Nucleus accumbens (tissue), 56 donors: ENCODE measurements around the gene MSANTD1.
A peak's percentile ranks its signal among the peaks of the same experiment; 100 is the strongest.

Experiments used
- DNase-seq, 56 donors: peaks; one replicate each; lab custom pipeline; 2025; lab: John Stamatoyannopoulos, UW

The MSANTD1 gene

GRCh38 chr4:3248811-3249661, at the start of gene MSANTD1:
Gene MSANTD1 (plus strand): TSS chr4:3249159. CDS start chr4:3249223, 64 bp downstream.
- peak in 13 of 56 donors; percentile 11 to 48 (median 31) for DNase-seq

DNA sequence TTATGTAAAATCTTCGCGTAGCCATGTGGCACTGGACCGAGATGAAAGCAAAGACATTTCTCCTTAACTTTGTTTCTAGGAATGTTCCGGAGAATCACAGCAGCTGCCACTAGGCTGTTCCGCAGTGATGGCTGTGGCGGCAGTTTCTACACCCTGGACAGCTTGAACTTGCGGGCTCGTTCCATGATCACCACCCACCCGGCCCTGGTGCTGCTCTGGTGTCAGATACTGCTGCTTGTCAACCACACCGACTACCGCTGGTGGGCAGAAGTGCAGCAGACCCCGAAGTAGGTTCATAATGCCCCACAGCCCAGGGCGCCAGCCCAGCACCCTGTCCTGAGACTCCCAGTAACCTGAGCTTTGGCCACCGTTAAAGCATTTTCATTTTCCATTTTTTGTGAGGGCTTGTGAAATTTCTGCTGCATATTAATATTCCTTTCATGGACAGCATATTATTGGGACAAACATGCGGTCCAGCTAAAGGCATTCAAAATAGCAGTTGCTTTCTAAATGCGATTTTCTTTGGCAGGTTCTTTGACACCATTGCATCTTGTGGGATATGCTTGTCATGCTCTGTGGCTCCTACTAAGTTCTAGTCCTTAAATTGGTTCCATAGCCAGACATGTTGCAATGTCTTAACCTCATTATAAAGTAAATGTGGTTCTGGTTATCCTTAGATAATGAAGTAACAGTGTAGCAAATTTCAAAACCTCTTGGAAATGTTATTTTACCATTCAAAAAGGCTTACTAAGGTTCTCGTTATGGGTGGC, 49.1 kb upstream of the MSANTD1 start:
- DNase-seq: no peak

GRCh38 chr4:3200423-3201090, 48.4 kb upstream of the MSANTD1 start:
- peak in 3 of 56 donors; percentile 14 to 38 (median 20) for DNase-seq

DNA sequence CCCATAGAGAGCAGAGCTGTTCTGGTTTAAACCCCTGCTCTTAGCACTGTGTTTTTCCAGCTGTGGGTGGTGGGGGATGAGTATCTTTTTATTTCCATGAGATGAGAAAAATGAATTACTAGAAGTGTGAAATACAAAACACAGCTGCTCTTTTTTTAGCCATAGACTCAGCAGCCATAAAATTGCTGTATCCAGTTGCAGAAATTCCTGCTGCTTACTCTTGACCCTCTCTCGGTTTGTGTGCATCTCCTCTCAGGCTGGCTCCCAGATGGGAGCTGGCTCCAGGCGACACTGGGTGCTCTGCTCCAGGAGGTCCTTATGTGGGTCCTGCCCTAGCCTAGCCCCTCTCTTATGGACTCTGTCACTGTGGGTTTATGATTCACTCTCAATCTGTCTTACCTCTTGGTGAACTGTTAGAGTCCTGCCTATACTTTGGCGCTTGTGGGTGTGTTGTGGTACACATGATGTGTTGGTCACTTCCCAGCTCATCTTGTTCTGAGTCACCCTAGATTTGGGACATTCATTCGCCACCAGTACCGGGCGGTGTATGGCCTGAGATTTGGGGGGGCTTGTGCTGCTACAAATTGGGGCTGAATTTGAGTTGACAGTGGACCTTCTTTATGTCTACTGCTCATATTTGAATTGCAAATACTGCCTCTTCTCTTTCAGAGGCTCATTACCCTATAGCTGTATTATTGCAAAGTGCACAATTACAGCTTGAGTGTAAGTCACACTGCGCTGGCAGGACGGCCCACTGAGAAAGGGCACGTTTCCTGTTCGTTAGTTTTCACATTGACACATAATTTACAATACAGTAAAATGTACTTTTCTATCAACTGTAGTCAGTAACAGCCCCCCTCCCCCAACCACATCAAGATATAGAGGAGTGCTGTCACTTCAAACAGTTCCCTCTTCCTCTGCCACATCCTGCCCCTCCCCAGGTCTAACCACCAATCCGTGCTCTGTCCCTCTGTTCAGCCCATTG, 46.9 kb upstream of the MSANTD1 start:
- DNase-seq: no peak

DNA sequence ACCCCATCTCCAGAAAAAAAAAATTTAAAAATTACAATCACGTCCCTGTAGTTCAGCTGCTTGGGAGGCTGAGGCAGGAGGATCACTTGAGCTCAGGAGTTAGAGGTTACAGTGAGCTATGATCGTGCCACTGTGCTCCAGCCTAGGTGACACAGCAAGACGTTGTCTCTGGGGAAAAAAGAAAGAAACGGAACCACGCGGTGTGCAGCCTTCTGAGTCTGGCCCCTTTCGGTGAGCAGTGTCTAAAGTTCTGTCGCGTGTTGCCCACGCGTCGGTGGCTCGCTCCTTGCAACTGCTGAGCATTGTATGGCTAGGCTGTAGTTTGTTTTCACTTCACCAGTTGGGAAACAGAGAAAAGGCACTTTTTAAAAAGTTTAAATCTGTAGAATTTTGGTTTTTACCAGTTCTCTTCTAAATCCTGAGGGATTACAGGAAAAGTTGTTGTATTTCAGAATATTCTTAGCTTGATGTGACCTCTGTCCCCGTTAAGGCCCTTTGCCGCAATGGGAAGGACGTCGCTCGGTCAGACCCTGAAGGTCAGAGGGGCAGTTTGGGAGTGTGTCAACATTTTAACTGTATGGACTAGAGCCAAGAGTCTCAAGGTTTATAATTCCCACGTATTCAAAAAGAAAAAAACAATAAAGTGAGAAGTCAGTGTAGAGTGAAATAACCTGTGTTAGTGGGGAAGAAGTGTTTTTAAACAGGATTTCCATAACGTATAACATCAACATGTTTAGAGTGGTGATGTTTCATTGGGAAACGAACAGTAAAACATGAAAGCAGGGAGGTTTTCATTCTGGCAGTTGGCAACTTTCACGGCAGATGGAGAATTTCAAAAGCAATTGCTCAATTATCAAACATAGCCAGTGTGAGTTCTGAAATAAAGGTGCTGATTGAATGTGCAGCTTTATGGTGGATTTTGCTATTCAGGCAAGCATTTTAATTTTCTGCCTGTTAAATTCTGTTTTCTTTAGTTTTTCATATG, 45.8 kb upstream of the MSANTD1 start:
- DNase-seq: no peak

DNA sequence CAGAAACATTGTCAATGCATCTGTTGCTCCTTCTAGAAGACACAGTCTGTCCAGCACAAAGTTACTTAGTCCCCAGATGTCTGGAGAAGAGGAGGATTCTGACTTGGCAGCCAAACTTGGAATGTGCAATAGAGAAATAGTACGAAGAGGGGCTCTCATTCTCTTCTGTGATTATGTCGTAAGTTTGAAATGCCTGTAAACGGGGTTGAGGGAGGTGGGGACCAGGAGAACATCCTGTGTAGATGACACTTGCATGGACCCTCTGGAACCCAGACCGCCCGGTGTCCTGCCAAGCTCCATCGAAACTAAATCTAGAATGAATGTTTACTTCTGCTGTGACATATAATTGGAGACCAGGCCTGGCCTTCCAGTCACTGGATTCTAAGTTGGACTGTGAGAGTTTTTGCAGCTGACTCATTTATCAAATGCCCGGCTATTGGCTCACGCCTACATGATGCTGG, 45.0 kb upstream of the MSANTD1 start:
- no peak for DNase-seq

GRCh38 chr4:3205995-3206394, 43.0 kb upstream of the MSANTD1 start:
- no peak for DNase-seq

DNA sequence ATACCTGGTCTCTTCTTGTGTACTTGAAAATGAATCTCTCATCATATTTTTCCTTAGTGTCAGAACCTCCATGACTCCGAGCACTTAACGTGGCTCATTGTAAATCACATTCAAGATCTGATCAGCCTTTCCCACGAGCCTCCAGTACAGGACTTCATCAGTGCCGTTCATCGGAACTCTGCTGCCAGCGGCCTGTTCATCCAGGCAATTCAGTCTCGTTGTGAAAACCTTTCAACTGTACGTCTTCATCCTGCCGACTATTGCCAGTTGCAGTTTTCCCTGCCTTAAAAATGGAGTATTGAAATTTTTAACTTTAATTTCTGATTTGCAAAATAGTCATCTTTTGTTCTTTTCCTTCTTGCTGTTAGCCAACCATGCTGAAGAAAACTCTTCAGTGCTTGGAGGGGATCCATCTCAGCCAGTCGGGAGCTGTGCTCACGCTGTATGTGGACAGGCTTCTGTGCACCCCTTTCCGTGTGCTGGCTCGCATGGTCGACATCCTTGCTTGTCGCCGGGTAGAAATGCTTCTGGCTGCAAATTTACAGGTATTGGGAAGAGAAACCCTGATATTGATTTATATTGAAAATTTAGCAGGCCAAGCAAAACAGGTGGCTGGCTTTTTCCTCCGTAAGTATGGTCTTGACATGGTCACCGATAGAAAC, 42.4 kb upstream of the MSANTD1 start:
- no peak for DNase-seq

DNA sequence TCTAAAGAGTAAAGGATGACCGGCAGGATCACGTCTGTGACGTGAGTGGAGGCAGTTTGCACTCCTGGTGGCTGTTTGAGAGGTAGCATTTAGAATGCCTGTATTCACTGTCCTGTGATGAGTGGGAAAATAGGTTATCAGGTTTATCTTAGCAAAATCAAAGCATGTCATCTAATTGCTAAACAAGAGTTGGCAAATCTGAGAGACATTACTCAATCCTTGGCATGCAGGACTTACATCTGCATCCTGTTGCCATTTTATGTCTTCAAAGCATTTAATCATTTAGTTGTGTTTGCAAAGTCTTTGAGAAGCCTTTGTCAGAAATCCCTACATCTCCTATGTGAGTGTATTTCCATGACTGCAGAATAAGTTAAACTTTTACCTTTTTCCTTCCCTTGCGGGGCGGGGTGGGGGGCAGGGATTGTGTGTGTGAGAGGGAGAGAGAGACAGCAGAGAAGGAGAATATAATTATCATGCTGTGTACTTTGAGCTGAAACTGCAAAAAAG, 41.4 kb upstream of the MSANTD1 start:
- no peak for DNase-seq

- DNase-seq: no peak
Observed at GRCh38 chr4:3208826-3209225, 40.1 kb upstream of the MSANTD1 start.

DNA sequence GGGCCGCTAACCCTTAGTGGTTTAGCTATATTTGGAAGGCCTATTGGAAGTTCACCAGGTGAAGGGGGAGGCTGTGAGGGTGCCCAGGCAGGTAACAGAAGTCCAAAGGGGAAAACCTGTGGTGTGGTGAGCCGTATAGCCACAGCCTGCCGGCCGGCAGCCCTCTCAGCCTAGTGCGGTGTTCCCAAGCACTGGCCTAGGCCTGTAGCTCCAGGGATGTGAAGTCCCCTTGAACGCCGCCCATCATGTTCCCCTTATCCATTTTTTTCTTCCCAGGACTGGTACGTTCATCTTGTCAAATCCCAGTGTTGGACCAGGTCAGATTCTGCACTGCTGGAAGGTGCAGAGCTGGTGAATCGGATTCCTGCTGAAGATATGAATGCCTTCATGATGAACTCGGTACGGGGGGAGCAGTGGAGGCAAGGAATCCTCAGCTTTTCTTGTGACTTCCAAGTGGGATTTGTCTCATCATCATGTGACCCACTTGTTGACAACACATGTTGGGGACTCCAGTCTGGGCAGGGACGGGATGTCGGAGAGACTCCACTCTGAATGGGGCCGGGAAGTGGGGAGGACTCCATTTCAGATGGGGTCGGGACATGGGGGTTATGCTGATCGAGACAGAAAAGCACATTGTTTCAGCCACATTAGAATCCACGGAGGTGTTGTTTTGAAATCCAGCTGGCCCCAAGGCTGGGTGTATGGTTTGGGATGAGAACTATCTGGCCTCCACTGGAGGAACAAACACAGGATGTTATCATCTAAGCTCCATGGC, 39.2 kb upstream of the MSANTD1 start:
- DNase-seq: no peak

GRCh38 chr4:3210467-3210866, 38.5 kb upstream of the MSANTD1 start:
- DNase-seq: no peak

DNA sequence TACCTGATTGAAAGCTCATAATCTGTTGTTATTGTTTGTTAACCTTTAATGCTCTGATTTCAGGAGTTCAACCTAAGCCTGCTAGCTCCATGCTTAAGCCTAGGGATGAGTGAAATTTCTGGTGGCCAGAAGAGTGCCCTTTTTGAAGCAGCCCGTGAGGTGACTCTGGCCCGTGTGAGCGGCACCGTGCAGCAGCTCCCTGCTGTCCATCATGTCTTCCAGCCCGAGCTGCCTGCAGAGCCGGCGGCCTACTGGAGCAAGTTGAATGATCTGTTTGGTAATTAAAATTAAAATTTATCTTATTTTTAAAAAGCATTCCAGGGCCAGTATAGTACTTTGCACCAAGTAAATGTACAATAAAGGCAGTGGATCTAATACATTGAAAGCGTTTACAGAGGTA, 37.1 kb upstream of the MSANTD1 start:
- no peak for DNase-seq

DNA sequence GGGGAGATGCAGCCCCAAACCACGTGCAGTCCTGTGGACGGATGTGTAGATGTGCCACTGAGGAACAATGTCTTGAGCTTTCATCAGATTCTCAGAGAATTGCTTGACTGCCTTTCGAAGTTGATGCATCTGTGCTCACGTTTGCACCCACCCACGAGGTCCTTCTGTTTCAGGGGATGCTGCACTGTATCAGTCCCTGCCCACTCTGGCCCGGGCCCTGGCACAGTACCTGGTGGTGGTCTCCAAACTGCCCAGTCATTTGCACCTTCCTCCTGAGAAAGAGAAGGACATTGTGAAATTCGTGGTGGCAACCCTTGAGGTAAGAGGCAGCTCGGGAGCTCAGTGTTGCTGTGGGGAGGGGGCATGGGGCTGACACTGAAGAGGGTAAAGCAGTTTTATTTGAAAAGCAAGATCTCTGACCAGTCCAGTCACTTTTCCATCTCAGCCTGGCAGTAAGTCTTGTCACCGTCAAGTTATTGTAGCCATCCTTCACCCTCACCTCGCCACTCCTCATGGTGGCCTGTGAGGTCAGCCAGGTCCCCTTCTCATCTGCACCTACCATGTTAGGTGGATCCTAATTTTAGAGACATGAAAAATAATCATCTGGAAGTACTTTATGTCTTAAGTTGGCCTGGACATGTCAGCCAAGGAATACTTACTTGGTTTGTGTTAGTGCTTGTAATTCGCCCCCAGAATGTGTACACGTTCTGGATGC, 36.4 kb upstream of the MSANTD1 start:
- DNase-seq: no peak

- no peak for DNase-seq
Observed at GRCh38 chr4:3213106-3213425, 35.9 kb upstream of the MSANTD1 start.

- no peak for DNase-seq
Observed at GRCh38 chr4:3213661-3214250, 35.2 kb upstream of the MSANTD1 start.
